ENCODE data around the gene MBD3L5. TPM values are rescaled to one million over a fixed set of nuclear protein-coding genes. Genes with fewer than 3 reads are reported as not detected.
"Not testable (repeated sequence)": the region's sequence is repeated elsewhere in the genome, so short reads cannot be mapped to it uniquely, and the experiment has no call there.

The MBD3L5 gene
- total RNA-seq, 1 donor, result not detected

GRCh38 chr19:7007859-7008258 lies 22.5 kb upstream of the MBD3L5 start:
- Histone ChIP-seq H3K79me2 (ENCODE audit: insufficient read depth, low read length) (no peaks in the 10 kb centered on the region), H2AFZ (ENCODE audit: low read length) (no peak overlapping the region), H3K27me3 (ENCODE audit: insufficient read depth, low read length) (no peaks in the 10 kb centered on the region), H3K4me3 (ENCODE audit: insufficient read depth, low read length) (no peak overlapping the region), H3K4me2 (ENCODE audit: insufficient read depth, low read length) (no peak overlapping the region), H3K27ac (ENCODE audit: low read depth, low read length) (no peak overlapping the region), H3K4me1 (ENCODE audit: insufficient read depth, low read length) (no peaks in the 10 kb centered on the region), H3K36me3 (ENCODE audit: insufficient read depth, low read length) (no peaks in the 10 kb centered on the region), H4K20me1 (ENCODE audit: insufficient read depth, low read length) (no peaks in the 10 kb centered on the region), H3K9me3 (ENCODE audit: low read depth, low read length) (no peaks in the 10 kb centered on the region)
- DNase-seq (ENCODE audit: insufficient read length, low spot score, missing footprints), result no peak
- TF ChIP-seq, protein P1, sequence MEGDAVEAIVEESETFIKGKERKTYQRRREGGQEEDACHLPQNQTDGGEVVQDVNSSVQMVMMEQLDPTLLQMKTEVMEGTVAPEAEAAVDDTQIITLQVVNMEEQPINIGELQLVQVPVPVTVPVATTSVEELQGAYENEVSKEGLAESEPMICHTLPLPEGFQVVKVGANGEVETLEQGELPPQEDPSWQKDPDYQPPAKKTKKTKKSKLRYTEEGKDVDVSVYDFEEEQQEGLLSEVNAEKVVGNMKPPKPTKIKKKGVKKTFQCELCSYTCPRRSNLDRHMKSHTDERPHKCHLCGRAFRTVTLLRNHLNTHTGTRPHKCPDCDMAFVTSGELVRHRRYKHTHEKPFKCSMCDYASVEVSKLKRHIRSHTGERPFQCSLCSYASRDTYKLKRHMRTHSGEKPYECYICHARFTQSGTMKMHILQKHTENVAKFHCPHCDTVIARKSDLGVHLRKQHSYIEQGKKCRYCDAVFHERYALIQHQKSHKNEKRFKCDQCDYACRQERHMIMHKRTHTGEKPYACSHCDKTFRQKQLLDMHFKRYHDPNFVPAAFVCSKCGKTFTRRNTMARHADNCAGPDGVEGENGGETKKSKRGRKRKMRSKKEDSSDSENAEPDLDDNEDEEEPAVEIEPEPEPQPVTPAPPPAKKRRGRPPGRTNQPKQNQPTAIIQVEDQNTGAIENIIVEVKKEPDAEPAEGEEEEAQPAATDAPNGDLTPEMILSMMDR (IDR thresholded peaks at IDR 0.05; ENCODE audit: extremely low read depth, low read depth, low read length), result no peak

DNA sequence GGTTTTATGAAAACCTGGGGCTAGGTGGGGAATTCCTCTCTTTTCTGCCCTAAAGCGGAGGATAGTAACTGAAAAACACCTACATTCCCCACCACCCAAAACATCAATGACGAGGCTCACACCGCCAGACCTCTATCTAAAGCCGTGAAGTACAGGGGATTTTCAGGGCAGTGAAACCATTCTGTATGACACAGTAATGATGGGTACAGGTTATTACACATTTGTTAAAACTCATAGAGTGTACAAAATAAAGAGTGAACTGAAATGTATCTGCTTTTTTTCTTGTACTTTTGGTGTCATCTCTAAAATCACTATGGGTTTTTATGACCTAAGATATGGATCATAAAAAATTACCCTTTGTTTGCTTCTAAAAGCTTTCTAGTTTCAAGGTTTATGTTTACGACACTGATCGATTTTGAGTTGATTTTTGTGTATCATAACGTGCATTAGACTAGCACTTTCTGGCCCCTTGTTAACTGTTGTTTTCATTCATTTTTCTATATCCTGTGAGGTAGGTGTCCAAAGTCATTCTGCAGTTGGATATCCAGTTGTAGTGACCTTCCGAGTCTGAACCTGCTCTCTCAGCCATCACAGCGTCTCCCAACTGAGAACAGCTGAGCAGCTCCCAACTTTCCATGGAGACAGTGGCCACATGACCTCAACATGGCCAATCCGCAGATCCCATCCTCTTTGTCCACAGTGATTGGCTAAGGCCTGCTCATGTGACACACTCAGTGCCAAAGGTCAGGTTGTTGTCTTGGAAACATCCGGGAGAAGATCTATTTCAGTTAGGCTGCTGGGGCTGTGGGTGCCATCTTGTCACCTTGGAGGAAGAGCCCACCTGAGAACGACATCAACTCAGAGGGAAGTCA lies 19.4 kb upstream of the MBD3L5 start:
- no peak overlapping the region for H3K27ac ChIP-seq (ENCODE audit: low read depth, low read length)
- no peak overlapping the region for H2AFZ ChIP-seq (ENCODE audit: low read length)
- no peak overlapping the region for H3K4me3 ChIP-seq (ENCODE audit: insufficient read depth, low read length)
- no peaks in the 10 kb centered on the region for H4K20me1 ChIP-seq (ENCODE audit: insufficient read depth, low read length)
- DNase-seq (ENCODE audit: insufficient read length, low spot score, missing footprints), result no peak
- H3K4me1 ChIP-seq (ENCODE audit: insufficient read depth, low read length), result no peaks in the 10 kb centered on the region
- H3K36me3 ChIP-seq (ENCODE audit: insufficient read depth, low read length), result no peaks in the 10 kb centered on the region
- H3K9me3 ChIP-seq (ENCODE audit: low read depth, low read length), result no peaks in the 10 kb centered on the region
- TF ChIP-seq, protein P1 (IDR thresholded peaks at IDR 0.05; ENCODE audit: extremely low read depth, low read depth, low read length), result no peak
- H3K79me2 ChIP-seq (ENCODE audit: insufficient read depth, low read length), result no peaks in the 10 kb centered on the region
- no peaks in the 10 kb centered on the region for H3K27me3 ChIP-seq (ENCODE audit: insufficient read depth, low read length)
- no peak overlapping the region for H3K4me2 ChIP-seq (ENCODE audit: insufficient read depth, low read length)

GRCh38 chr19:7013678-7014077 lies 16.7 kb upstream of the MBD3L5 start:
- H3K27me3 ChIP-seq (ENCODE audit: insufficient read depth, low read length), result no peaks in the 10 kb centered on the region
- H3K9me3 ChIP-seq (ENCODE audit: low read depth, low read length), result no peaks in the 10 kb centered on the region
- no peaks in the 10 kb centered on the region for H3K36me3 ChIP-seq (ENCODE audit: insufficient read depth, low read length)
- H4K20me1 ChIP-seq (ENCODE audit: insufficient read depth, low read length), result no peaks in the 10 kb centered on the region
- no peak overlapping the region for H3K4me2 ChIP-seq (ENCODE audit: insufficient read depth, low read length)
- TF ChIP-seq, protein P1 (IDR thresholded peaks at IDR 0.05; ENCODE audit: extremely low read depth, low read depth, low read length), result no peak
- no peaks in the 10 kb centered on the region for H3K4me1 ChIP-seq (ENCODE audit: insufficient read depth, low read length)
- no peak overlapping the region for H3K27ac ChIP-seq (ENCODE audit: low read depth, low read length)
- H3K79me2 ChIP-seq (ENCODE audit: insufficient read depth, low read length), result no peaks in the 10 kb centered on the region
- H2AFZ ChIP-seq (ENCODE audit: low read length), result no peak overlapping the region
- no peak overlapping the region for H3K4me3 ChIP-seq (ENCODE audit: insufficient read depth, low read length)
- DNase-seq (ENCODE audit: insufficient read length, low spot score, missing footprints), result peak; percentile 72

GRCh38 chr19:7018828-7019227 lies 11.6 kb upstream of the MBD3L5 start:
- H3K9me3 ChIP-seq (ENCODE audit: low read depth, low read length), result no peaks in the 10 kb centered on the region
- H3K4me1 ChIP-seq (ENCODE audit: insufficient read depth, low read length), result no peaks in the 10 kb centered on the region
- H2AFZ ChIP-seq (ENCODE audit: low read length), result no peak overlapping the region
- no peak overlapping the region for H3K27ac ChIP-seq (ENCODE audit: low read depth, low read length)
- no peaks in the 10 kb centered on the region for H4K20me1 ChIP-seq (ENCODE audit: insufficient read depth, low read length)
- H3K36me3 ChIP-seq (ENCODE audit: insufficient read depth, low read length), result no peaks in the 10 kb centered on the region
- no peak for DNase-seq (ENCODE audit: insufficient read length, low spot score, missing footprints)
- no peaks in the 10 kb centered on the region for H3K79me2 ChIP-seq (ENCODE audit: insufficient read depth, low read length)
- H3K27me3 ChIP-seq (ENCODE audit: insufficient read depth, low read length), result no peaks in the 10 kb centered on the region
- no peak overlapping the region for H3K4me3 ChIP-seq (ENCODE audit: insufficient read depth, low read length)
- H3K4me2 ChIP-seq (ENCODE audit: insufficient read depth, low read length), result no peak overlapping the region
- TF ChIP-seq, protein P1 (IDR thresholded peaks at IDR 0.05; ENCODE audit: extremely low read depth, low read depth, low read length), result no peak

GRCh38 chr19:7021331-7021730 lies 9.0 kb upstream of the MBD3L5 start, which contains the start of gene MBD3L2B:
TSS of gene MBD3L2B (minus strand) at chr19:7021431. CDS start at chr19:7021397, 34 bp downstream.
- H3K4me3 ChIP-seq (ENCODE audit: insufficient read depth, low read length); H3K36me3 ChIP-seq (ENCODE audit: insufficient read depth, low read length); H2AFZ ChIP-seq (ENCODE audit: low read length); H3K79me2 ChIP-seq (ENCODE audit: insufficient read depth, low read length); H3K4me1 ChIP-seq (ENCODE audit: insufficient read depth, low read length); DNase-seq (ENCODE audit: insufficient read length, low spot score, missing footprints); H3K9me3 ChIP-seq (ENCODE audit: low read depth, low read length); H3K4me2 ChIP-seq (ENCODE audit: insufficient read depth, low read length); H3K27me3 ChIP-seq (ENCODE audit: insufficient read depth, low read length); H3K27ac ChIP-seq (ENCODE audit: low read depth, low read length); H4K20me1 ChIP-seq (ENCODE audit: insufficient read depth, low read length): not testable (repeated sequence)

DNA sequence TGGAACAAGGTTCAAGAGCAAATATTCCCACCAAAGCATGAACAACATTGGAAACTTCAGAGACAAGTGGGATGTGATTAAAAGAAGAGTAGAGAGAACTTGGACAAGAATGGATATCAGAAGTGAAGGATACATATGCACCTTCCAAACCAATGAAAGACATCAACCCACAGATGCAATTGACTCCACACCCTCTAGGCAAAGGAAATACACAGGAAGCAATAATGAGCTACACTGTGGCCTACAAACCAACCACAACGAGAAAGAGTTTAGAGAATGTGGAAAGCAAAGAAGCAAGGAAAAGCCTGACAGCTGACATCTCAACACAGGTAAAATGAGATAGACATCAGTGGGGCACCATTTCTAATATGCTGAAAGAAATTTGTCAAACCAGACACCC lies 1.6 kb upstream of the MBD3L5 start:
- not testable (repeated sequence) for H3K4me2 ChIP-seq (ENCODE audit: insufficient read depth, low read length); H3K36me3 ChIP-seq (ENCODE audit: insufficient read depth, low read length)

More for the DNA sequence above, 1.6 kb upstream of the MBD3L5 start:
- not testable (repeated sequence) for H3K79me2 ChIP-seq (ENCODE audit: insufficient read depth, low read length); H3K27me3 ChIP-seq (ENCODE audit: insufficient read depth, low read length); H3K27ac ChIP-seq (ENCODE audit: low read depth, low read length); H4K20me1 ChIP-seq (ENCODE audit: insufficient read depth, low read length); H3K4me3 ChIP-seq (ENCODE audit: insufficient read depth, low read length); H3K4me1 ChIP-seq (ENCODE audit: insufficient read depth, low read length); DNase-seq (ENCODE audit: insufficient read length, low spot score, missing footprints); H3K9me3 ChIP-seq (ENCODE audit: low read depth, low read length); H2AFZ ChIP-seq (ENCODE audit: low read length)

Data from osteoblast (primary cell).